NK-92 (cell line): ENCODE data around the gene PUM1.
"Not testable (repeated sequence)": the region's sequence is repeated elsewhere in the genome, so short reads cannot be mapped to it uniquely, and the experiment has no call there.

Source experiments
- DNase-seq: peaks from one replicate; lab custom pipeline; 2025; ENCODE audit not compliant: unreplicated experiment; lab: John Stamatoyannopoulos, UW

Gene PUM1

GRCh38 chr1:30997463-30998057 is 68.0 kb downstream of the PUM1 start:
- DNase-seq = no peak

DNA sequence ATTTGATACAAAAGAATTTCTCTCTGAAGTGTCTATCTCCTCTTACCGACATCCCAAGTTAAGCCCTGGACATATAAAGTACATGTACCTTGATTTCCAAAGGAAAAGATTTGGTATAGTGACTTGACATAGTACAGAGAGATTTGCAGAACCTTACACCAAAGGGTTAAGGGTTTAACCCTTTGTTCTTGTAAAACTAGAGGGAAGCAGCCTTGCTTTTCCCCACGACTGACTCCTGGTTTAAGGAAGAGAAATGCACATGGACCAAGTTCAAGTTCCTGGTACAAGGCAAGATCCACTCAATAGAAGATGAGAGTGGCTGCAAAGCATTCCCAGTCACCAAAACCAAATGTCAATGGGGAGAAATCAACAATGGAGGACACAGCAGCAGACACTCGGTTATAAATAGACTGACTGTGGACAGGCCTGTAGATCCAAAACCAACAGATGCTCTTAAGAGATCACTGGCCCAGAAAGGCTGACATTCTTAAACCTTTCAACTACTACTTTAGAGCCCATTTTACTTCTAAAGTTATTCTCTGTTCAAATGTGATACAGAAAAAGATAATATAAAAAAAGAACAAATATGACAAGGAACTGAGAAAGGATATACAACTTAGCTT is 69.4 kb downstream of the PUM1 start:
- no peak for DNase-seq

DNA sequence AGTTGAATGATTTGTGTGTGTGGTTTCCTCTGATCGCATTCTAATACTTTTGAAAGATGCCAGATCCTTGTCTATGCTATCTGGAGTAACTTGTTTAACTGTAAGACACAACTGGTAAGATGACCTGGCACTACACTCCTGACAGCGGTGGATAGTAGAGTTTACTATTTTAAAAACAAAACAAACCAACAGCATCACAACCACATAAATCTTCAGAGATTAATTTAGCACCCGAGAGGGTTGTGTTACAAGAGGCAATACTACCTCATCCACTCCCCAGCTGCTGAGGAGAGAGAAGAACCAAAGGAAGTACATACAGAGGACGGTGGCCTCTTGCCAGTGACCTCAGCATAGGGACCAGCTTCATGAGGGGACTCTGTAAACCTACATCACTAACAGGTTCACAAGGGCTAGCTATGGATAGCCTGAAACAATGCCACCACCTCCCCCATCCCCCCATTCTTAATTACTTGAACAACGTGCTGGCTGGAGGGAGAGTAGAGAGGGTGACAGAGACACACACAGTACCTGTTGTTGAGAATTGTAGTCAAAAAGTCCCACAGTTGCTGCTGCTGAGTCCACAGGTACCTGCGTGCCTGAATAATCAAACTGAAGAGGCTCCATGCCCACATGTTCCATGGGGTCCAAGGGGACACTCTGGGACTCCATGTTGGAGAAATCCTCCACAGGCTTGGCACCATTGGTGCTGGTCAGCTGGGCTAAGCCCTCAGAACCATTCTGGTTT is 73.5 kb downstream of the PUM1 start:
- DNase-seq = no peak

- DNase-seq = no peak
Measured at GRCh38 chr1:30990591-30990990, 74.9 kb downstream of the PUM1 start.

GRCh38 chr1:30988045-30988444 is 77.5 kb downstream of the PUM1 start:
- DNase-seq = no peak

DNA sequence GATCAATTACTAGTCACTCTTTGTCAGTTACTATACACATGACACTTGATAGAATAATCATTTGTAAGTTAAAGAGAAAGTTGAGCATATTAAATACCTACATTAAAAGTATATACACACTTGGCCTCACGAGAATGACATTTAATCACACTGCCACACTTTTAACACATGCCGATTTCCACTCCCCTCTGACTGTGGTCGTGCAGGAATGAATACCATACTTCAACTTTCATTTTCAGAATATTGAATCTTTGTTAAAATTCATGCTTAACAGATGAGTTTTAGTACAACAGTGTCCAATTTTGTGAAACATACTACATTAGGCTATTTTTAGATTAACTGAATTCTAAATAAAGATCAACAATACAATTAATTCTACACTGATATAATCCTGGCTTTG is 78.8 kb downstream of the PUM1 start:
- DNase-seq = no peak

DNA sequence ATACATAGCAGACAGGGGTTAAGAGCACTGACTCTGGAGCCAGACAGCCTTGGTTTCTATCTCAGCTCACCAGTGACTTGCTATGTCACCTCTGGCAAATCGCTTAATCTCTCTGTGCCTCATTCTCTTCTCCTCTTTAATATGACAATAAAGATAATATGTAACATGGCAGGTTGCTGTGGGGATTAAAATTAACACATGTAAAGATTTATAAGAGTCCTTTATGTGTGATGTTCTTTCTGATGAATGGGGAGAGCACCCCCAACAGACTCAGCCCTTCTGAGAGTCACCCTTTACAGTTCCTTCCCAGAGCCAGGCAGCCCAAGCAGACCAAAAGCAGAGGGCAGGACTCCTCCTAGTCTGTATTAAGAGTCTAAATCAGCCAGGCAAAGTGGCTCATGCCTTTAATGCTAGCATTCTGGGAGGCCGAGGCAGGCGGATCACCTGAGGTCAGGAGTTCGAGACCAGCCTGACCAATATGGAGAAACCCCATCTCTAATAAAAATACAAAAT is 80.5 kb downstream of the PUM1 start:
- DNase-seq = no peak

- no peak for DNase-seq
Measured at GRCh38 chr1:30984165-30984889, 81.2 kb downstream of the PUM1 start.

- no peak for DNase-seq
Measured at GRCh38 chr1:30982937-30983336, 82.6 kb downstream of the PUM1 start.

DNA sequence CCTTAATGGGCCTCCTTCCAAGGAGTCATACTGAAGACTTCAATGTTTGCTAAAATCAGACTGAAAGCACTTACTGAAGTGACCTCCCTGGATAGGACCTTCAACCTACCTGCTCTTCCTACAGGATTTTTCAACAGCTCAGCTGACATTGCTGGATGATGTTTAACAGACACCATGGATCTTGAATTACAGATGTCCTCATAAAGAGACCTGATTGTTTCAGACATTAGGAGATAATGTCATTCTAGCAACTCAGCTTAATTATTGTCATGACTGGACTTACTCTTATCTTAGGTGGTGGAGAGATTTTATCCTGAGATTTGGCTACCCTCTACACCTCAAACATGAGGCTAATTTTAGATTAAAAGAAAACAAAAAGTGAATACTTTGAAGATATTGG is 83.1 kb downstream of the PUM1 start:
- no peak for DNase-seq

- no peak for DNase-seq
Measured at GRCh38 chr1:30981172-30981571, 84.3 kb downstream of the PUM1 start.

- no peak for DNase-seq
Measured at GRCh38 chr1:30977511-30977910, 88.0 kb downstream of the PUM1 start.

GRCh38 chr1:30977105-30977504 is 88.4 kb downstream of the PUM1 start:
- DNase-seq = no peak

- DNase-seq = no peak
Measured at GRCh38 chr1:30976143-30976542, 89.4 kb downstream of the PUM1 start.

GRCh38 chr1:30975217-30975616 is 90.3 kb downstream of the PUM1 start:
- no peak for DNase-seq

GRCh38 chr1:30974536-30974935 is 91.0 kb downstream of the PUM1 start:
- DNase-seq = no peak

DNA sequence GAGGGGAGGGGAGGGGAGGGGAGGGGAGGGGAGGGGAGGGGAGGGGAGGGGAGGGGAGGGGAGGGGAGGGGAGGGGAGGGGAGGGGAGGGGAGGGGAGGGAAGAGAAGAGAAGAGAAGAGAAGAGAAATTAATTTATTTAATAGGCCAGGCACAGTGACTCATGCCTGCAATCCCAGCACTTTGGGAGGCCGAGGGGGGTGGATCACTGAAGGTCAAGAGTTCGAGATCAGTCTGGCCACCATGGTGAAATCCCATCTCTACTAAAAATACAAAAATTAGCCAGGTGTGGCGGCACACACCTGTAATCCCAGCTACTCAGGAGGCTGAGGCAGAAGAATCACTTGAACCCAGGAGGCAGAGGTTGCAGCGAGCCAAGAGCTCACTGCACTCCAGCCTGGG is 93.2 kb downstream of the PUM1 start:
- not testable (repeated sequence) for DNase-seq

DNA sequence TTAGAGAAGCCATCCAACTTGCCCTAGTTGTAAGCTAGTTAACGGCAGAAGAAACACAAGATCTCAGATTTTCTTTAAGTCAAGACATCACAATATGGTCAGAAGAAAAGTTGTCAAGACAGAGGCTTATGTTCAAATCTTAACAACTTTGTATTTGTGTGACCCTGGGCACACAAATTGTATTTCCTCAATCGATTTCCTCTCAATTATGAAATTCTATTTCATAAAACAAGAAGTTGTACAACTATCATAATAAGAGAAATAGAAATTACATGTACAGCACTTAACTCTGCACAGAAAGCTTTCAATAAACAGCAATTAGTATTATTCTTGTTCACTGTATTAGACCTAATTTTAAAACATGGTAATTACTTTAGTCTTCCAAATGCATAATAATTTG is 94.0 kb downstream of the PUM1 start:
- DNase-seq = no peak

GRCh38 chr1:30969903-30970302 is 95.6 kb downstream of the PUM1 start:
- DNase-seq = no peak

DNA sequence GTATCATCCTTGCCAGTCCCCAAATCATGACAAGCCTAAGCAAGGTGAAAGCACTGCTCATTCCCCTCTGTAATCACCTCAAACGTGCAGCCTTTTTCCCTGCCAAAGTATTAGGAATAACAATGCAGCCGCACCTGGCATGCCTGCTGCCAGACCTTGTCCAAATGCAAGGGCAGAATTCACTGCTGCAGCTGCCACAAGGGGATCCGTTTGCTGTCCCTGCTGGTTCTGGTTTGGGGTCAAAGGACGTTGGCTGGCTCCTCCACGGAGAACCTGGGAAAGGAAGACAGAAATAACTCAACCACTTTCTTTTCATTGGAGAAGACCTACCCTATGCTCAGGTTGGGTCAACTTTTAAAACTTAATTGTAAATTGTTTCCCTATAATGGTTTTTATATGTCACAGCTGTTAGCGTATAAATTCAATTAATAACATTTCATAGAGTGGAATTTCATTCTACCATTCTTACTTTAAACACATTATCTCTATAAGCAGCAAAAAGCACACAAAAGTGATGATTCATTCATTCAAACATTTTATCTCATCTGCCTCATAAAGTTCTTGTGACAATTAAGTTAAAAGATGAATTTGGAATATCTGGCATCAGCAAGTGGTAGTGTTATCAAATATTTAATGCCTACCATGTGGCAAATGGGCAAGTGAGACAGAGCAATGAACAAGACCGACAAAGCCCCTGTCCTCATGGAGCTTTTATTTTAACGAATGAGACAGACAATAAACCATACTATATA is 97.1 kb downstream of the PUM1 start:
- no peak for DNase-seq
